K562 (cell line): ENCODE data around the gene OXSM. TPM values are rescaled to one million over a fixed set of nuclear protein-coding genes. Genes with fewer than 3 reads are reported as not detected.

Experiments
- ARNT ChIP-seq, 2 experiments: fragments of 450-650 bp; IDR thresholded peaks; 2 replicates each; pipeline ENCODE4 v1.6.1; 2016; ENCODE audit warnings: mild to moderate bottlenecking in 1 of 2
- CREM ChIP-seq: IDR thresholded peaks from 2 replicates; pipeline ENCODE4 v1.6.1; 2014; ENCODE audit warnings: antibody characterized with exemption, low read depth
- MBD1 ChIP-seq: fragments of 250-450 bp; sonication (Bioruptor Pico); IDR thresholded peaks from 2 replicates; pipeline ENCODE4 v1.8.0; 2022; ENCODE audit warnings: inconsistent platforms
- NFIC ChIP-seq: fragments of 450-650 bp; IDR thresholded peaks from 2 replicates; pipeline ENCODE4 v1.6.1; 2017; ENCODE audit warnings: mild to moderate bottlenecking, inconsistent platforms
- NKRF ChIP-seq: fragments of 450-650 bp; IDR thresholded peaks from 2 replicates; pipeline ENCODE4 v1.6.1; 2016; ENCODE audit warnings: borderline replicate concordance
- PATZ1 ChIP-seq: fragments of 250-450 bp; sonication (Bioruptor Pico); IDR thresholded peaks from 2 replicates; pipeline ENCODE4 v1.5.0; 2020; ENCODE audit warnings: mild to moderate bottlenecking, borderline replicate concordance
- PML ChIP-seq: IDR thresholded peaks from 2 replicates; pipeline ENCODE4 v1.6.1; 2012; ENCODE audit warnings: low read length, inconsistent platforms
- ZNF57 ChIP-seq: fragments of 450-650 bp; formaldehyde crosslinking; IDR thresholded peaks from 2 replicates; pipeline ENCODE4 v1.4.0; 2020; ENCODE audit warnings: mild to moderate bottlenecking, moderate library complexity
- polyA plus RNA-seq, 8 experiments: library from polyadenylated mRNA; depleted of rRNA in 4 of 8; stranded (reverse) in 5 of 8; unstranded in 3 of 8; fragments of >200 nt; fragmentation: Nextera tagmentation in 2 of 8; fragmentation: Illumina TruSeq in 1 of 8; extraction: Ambion mirVana in 2 of 8; extraction: Trizol in 1 of 8; gene quantifications; 2 replicates each; pipeline versions ENCODE4 v1.2.1 to v1.2.3, GENCODE V29; 2011 to 2014; ENCODE audit warnings: inconsistent platforms in 1 of 8, missing spikeins in 1 of 8
- total RNA-seq, 7 experiments: library from RNA; depleted of rRNA in 6 of 7; stranded (reverse); fragments of >200 nt in 6 of 7; fragmentation: Illumina TruSeq in 2 of 7; extraction: Trizol in 2 of 7; gene quantifications; 2 replicates each; pipeline versions ENCODE4 v1.2.1 to v1.2.3, GENCODE V29; 2011 to 2021; ENCODE audit warnings: low replicate concordance in 1 of 7
- TF ChIP-seq, protein P1 (sequence below), 2 experiments: fragments of 150-350 bp in 1 of 2; IDR thresholded peaks; 2 replicates each; pipeline ENCODE4 v1.6.1; 2012 to 2016; ENCODE audit warnings: low read depth in 2 of 2, low read length in 2 of 2, mild to moderate bottlenecking in 1 of 2, moderate library complexity in 1 of 2
- TF ChIP-seq, protein P2 (sequence below): fragments of 250-450 bp; sonication (Bioruptor Pico); IDR thresholded peaks from 2 replicates; pipeline ENCODE4 v1.4.0; 2020; ENCODE audit warnings: mild to moderate bottlenecking, moderate library complexity

OXSM gene
- total and polyA plus RNA-seq, 9 of the 15 experiments (the other 6 are each of a cell fraction or from before 2014, with no cell fraction given): 24.0 to 107 (median 34.0) TPM

DNA sequence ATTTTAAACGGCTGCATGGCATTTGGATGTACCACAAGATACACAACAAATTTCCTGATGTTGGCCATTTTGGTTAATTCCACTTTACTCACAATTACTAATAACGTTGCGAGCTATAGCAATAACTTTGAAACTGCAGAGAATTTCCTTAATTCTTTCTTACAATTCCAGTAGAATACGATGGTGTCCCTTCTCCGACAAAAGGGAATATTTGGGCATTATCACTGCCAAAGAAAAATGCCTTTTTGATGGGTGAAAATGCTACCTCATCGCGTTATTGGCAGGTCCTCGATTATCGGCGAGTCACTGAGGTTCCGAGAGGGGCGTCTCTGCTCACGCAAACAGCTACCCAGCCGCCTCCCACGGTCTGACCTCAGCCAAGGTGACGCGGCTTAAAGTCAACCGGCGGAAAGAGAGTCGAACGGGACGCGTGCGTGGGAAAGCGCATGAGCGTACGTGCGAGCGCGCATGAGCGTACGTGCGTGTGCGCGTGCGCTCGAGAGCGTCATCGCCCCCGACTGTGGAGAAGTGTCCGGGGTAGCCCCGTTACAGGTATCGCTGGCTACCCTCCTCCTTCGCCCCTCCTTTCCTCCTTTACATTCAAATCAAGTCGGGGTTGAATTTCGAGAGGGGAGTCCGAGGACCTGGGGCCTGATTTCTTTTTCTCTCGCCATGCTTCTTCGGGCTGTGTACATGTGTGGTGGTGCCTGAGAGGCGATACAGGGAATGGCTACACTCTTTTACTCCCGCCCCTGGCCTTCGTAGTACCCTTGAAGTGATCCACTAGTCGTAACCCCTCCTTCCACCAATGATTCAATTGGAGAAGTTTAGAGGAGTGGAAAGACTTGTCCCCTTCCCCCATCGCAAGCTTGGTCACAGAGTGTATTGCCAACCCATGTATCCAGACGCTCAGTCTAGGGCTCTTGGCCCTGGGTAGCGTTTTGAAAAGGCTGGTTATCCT, at the start of gene OXSM (continued):
- TF ChIP-seq PATZ1 (CRISPR knock-in tag) (no peak), NKRF (0 out of 2 replicates have a peak, but pooled peaks have one; percentile 11), CREM (peak; percentile 95), PML (peak; percentile 59; the same call in 1 of the 2 replicates), NFIC (peak; percentile 22), ARNT (IDR thresholded peaks at IDR 0.05) (peak; percentile 10 to 42; a peak in 2 of 4 replicates), ZNF57 (no peak), MBD1 (CRISPR knock-in tag) (no peak)
- TF ChIP-seq, protein P1, sequence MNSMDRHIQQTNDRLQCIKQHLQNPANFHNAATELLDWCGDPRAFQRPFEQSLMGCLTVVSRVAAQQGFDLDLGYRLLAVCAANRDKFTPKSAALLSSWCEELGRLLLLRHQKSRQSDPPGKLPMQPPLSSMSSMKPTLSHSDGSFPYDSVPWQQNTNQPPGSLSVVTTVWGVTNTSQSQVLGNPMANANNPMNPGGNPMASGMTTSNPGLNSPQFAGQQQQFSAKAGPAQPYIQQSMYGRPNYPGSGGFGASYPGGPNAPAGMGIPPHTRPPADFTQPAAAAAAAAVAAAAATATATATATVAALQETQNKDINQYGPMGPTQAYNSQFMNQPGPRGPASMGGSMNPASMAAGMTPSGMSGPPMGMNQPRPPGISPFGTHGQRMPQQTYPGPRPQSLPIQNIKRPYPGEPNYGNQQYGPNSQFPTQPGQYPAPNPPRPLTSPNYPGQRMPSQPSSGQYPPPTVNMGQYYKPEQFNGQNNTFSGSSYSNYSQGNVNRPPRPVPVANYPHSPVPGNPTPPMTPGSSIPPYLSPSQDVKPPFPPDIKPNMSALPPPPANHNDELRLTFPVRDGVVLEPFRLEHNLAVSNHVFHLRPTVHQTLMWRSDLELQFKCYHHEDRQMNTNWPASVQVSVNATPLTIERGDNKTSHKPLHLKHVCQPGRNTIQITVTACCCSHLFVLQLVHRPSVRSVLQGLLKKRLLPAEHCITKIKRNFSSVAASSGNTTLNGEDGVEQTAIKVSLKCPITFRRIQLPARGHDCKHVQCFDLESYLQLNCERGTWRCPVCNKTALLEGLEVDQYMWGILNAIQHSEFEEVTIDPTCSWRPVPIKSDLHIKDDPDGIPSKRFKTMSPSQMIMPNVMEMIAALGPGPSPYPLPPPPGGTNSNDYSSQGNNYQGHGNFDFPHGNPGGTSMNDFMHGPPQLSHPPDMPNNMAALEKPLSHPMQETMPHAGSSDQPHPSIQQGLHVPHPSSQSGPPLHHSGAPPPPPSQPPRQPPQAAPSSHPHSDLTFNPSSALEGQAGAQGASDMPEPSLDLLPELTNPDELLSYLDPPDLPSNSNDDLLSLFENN (IDR thresholded peaks at IDR 0.05; ENCODE audit: low read depth in 2 of 2, low read length in 2 of 2): peak; percentile 31 to 34; a peak in 1 of 4 replicates
- TF ChIP-seq, protein P2, sequence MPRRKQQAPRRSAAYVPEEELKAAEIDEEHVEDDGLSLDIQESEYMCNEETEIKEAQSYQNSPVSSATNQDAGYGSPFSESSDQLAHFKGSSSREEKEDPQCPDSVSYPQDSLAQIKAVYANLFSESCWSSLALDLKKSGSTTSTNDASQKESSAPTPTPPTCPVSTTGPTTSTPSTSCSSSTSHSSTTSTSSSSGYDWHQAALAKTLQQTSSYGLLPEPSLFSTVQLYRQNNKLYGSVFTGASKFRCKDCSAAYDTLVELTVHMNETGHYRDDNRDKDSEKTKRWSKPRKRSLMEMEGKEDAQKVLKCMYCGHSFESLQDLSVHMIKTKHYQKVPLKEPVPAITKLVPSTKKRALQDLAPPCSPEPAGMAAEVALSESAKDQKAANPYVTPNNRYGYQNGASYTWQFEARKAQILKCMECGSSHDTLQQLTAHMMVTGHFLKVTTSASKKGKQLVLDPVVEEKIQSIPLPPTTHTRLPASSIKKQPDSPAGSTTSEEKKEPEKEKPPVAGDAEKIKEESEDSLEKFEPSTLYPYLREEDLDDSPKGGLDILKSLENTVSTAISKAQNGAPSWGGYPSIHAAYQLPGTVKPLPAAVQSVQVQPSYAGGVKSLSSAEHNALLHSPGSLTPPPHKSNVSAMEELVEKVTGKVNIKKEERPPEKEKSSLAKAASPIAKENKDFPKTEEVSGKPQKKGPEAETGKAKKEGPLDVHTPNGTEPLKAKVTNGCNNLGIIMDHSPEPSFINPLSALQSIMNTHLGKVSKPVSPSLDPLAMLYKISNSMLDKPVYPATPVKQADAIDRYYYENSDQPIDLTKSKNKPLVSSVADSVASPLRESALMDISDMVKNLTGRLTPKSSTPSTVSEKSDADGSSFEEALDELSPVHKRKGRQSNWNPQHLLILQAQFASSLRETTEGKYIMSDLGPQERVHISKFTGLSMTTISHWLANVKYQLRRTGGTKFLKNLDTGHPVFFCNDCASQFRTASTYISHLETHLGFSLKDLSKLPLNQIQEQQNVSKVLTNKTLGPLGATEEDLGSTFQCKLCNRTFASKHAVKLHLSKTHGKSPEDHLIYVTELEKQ (CRISPR knock-in tag): no peak
